MM.1S (cell line): ENCODE results near the gene PSORS1C2.

Source experiments
- EZH2 ChIP-seq: fragments of 300-600 bp; sonication (generic); optimal IDR thresholded peaks from 2 replicates; pipeline ENCODE3; 2017; ENCODE audit warnings: low read depth, mild to moderate bottlenecking, antibody characterized with exemption, low read length, mixed read lengths
- EZH2phosphoT487 ChIP-seq: fragments of 300-600 bp; sonication (generic); IDR thresholded peaks from 2 replicates; pipeline ENCODE4 v1.6.1; 2018; ENCODE audit warnings: antibody characterized with exemption, low read length
- TF ChIP-seq, protein P1 (sequence below): fragments of 300-600 bp; sonication (generic); IDR thresholded peaks from 2 replicates; pipeline ENCODE4 v1.5.1; 2016; ENCODE audit warnings: antibody characterized with exemption, low read length, mixed read lengths

GRCh38 chr6:31161216-31162126 lies 22.6 kb upstream of the PSORS1C2 start:
- TF ChIP-seq, protein P1, sequence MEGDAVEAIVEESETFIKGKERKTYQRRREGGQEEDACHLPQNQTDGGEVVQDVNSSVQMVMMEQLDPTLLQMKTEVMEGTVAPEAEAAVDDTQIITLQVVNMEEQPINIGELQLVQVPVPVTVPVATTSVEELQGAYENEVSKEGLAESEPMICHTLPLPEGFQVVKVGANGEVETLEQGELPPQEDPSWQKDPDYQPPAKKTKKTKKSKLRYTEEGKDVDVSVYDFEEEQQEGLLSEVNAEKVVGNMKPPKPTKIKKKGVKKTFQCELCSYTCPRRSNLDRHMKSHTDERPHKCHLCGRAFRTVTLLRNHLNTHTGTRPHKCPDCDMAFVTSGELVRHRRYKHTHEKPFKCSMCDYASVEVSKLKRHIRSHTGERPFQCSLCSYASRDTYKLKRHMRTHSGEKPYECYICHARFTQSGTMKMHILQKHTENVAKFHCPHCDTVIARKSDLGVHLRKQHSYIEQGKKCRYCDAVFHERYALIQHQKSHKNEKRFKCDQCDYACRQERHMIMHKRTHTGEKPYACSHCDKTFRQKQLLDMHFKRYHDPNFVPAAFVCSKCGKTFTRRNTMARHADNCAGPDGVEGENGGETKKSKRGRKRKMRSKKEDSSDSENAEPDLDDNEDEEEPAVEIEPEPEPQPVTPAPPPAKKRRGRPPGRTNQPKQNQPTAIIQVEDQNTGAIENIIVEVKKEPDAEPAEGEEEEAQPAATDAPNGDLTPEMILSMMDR: no peak
- TF ChIP-seq EZH2phosphoT487 (no peak), EZH2 (no peak)
